ENCODE measurements around the gene OVCA2.
"Not testable (repeated sequence)": the region's sequence is repeated elsewhere in the genome, so short reads cannot be mapped to it uniquely, and the experiment has no call there.

The OVCA2 gene

DNA sequence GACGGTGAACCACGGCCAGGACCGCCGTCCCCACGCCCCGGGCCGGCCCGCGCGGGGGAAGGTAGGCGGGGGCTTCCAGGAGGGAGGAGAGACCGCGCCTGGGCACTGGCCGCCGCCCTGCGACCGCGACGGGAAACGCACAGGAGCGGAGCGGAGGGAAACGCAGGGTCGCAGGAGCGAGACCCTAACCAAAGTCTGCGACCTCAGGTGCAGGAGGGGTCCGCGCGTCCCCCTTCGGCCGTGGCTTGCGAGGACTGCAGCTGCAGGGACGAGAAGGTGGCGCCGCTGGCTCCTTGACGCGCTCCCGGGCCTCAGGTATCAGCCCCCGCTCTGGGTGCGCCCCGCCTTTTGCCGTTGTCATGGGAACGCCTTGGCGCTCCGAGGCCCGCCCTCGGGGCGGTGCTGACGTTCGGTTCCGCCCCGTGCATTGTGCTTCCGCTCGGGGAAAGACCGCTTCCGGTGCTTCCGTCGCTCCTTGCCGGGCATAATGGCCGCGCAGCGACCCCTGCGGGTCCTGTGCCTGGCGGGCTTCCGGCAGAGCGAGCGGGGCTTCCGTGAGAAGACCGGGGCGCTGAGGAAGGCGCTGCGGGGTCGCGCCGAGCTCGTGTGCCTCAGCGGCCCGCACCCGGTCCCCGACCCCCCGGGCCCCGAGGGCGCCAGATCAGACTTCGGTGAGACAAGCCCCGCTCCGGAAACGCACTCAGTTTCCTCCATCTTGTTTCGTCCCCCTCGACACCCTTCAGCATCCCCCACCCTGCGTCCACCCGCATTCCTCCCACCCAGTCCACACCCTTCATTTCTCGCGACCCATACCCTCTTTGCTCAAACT is at the start of gene OVCA2:
Gene OVCA2 (plus strand): TSS at position 462 of the 829 bp plus-strand sequence. CDS start 26 bp downstream, at position 488.
- peak; percentile 34 for DNase-seq

DNA sequence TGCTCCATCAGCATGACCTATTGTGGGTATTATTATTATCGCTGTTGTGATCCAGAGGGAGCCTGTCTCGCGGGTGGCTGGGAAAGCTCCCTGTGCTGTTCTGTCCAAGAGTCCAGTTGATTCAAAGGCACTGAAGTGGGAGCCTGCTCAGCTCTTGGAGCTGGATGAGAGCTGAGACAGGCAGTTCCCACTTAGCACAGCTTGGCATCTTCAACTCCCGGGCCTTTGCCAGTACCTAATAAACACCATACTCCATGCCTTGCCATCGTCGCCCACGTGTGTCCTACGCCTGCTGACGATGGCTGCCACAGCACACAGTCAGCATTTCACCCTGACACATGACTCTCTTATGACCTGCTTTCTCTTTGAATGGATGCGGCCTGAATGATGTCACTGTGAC is 49.3 kb upstream of the OVCA2 start:
- DNase-seq, result no peak

GRCh38 chr17:1994707-1995106 is 47.1 kb upstream of the OVCA2 start:
- no peak for DNase-seq

DNA sequence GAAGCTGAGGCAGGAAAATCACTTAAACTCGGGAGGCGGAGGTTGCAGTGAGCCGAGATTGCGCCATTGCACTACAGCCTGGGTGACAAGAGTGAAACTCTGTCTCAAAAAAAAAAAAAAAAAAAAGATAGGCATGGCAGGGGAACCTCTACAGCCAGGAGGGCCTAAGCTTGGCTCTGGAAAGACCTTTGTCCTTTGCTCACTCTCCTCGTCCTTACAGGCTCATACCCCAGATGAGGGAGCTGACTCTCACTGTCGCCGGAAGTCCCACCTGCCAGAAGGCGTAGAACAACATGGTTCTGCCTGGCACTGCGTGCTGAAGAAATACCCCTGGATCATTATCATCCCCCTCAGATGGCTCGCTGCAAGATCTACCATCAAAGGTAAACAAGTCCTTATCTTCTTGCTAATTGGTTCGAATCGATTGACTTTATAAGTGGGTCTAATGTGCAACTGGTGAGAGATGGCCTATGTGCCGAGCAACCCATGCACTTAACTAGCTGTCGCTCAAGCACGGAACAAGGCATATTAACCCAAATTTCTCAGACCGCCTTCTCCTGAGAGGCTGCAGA is 46.4 kb upstream of the OVCA2 start:
- DNase-seq, result no peak

DNA sequence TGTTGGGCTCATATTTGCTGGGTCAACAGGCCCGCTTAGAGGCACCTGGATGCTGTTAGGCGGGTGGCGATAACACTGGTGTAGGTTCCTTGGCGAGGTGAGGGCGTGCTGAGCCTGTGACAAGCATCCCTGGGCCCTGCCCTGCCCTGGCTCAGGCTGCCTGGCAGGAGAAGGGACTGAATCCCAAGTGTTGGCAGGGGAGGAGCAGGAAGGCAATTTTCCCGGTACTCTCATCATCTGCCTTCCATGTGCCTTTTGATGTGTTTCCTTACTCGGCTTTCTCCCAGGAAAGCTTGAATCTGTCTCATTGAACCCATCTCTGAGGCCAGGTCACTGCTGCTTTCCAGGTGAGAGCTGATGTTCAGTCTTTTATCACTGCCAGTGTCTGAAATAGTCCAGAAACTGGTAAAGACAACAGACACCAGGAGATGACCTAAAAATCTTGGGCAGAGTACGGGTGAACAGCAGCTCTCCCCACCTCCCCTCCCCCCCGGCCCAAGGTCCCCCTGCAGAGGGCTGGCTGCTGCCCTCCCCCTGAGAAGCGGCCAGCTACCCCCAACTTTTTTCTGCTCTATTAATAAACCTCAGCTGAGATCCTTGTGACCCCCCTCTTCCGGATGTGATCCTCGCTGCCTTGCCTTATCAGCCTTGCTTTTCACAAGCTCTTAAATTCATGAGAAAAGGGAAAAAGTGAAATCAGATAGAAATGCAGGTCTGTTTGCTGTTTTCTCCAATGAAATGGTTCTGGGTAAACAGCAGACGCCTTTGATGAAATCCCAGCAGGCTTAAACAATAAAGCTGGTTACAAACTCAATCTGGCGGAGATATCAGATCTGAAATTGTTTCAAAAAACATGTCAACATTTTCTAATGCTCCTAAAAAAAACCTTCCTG is 45.7 kb upstream of the OVCA2 start:
- no peak for DNase-seq

DNA sequence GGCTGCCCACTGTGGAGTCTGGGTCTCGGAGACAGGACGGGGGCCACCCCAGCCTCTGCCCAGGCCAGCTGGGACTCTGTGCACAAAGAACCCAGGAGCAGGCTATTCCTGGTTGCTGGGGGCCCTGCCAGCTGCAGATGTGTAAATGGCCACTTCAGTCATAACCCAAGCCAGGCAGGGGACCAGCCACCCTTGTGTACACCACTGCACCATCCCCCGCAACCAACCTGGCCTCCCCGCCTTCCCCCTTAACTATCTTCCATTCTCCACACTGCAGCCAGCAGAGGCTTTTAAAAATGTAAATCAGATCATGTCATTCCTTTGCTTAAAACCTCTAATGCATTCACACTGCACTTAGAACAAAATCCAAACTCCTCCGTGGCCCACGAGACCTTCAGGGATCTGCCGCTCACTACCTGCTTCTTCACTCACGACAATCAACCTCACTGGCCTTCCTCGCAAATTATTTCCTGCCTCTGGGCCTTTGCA is 45.0 kb upstream of the OVCA2 start:
- no peak for DNase-seq

DNA sequence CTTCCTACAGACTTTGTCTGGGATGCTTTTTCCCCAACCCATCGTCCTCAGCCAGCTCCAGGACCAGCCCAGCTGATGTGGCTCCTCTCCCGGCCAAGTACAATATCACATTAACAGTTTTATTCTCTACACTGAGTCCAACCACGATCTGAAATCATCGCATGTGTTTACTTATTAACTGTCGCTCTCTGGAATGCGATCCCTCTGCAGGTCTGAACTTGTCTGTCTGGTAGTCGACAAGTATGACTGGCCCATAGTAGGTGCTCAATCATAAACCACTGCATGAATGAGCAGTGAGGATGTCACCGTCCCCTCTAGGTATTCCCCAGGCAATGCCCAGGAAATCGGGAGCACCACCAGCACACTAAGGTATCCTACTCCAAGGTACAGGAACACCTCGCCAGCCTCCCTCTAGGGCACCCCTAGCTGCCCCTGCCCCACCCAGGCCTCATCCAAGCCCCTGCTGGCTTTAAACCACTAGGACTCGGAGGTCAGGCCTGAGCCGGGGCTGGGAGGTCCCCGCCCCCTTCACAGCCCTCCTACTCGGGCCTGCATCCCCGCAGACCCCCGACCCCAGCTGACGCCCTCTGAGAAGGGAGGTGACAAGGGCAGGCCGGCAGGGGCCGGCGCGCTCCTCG is 44.4 kb upstream of the OVCA2 start:
- DNase-seq, result no peak

DNA sequence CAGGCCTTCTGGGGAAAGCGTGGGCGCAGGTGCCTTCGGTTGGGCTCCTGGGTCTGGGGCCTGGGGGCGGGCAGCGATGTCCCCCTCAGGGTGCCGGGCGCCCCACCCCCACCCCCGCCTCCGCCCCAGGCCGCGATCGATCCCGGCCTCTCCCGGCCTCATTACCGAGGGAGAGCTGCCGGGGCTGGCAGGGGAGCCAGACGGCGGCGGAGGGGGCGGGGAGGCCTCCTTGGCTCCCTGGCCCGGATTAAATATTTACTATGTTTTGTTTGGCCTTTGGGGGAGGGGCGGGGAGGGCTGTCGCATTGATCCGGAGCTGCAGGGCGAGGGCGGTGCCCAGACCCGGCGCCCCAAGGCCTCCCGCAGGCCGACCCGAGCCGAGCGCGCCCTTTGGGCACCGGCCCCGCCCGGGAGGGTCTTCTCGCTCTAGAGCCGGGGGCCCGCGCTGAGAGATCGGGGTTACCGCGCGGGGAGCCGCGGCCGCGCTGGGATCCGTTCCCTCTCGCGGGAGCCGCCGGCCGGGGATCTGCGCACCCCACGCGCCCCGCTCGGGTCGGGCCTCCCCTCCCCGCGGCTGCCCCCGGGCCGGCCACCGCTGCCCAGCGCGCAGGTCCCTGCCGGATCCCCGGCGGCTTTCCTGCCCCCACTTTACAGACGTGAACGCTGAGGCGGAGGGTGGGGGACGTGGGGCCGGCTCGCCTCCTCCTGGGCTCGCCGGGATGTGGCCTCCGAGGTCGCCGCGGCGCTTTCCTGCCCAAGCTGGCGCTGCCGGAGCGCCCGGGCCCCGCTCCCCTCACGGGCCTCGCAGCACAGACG is 43.7 kb upstream of the OVCA2 start:
- no peak for DNase-seq

GRCh38 chr17:1999557-2000251 is 42.1 kb upstream of the OVCA2 start:
- DNase-seq, result no peak

DNA sequence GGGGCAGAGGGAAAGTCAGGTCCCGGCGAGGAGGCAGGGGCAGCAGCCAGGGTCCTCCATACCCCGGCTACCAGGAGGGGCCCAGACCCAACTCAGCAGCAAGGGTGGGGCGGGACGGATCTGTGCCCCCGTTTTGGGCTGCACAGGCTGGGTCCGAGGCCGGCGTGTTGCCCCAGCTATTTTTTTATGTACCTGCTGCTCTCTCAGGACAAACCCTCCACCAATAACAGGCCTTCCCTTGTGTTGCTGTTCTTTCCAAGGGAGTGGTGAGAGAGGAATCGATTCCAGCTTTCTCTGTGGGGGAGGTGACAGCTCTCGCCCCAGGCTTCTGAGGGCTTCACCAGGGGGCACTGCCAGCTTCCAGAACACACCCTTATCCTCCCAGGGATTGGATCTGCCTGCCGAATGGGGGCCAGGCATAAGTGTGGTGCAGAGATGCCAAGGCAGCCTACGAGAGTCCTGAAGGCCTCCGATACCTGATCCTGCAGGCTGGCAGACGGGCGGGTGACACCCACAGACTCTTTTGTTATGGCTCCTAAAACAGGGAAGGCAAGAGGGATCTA is 39.0 kb upstream of the OVCA2 start:
- DNase-seq, result no peak

- no peak for DNase-seq
These were observed 38.3 kb upstream of the OVCA2 start for GRCh38 chr17:2003525-2003924.

GRCh38 chr17:2004435-2004952 is 37.3 kb upstream of the OVCA2 start:
- DNase-seq, result no peak

DNA sequence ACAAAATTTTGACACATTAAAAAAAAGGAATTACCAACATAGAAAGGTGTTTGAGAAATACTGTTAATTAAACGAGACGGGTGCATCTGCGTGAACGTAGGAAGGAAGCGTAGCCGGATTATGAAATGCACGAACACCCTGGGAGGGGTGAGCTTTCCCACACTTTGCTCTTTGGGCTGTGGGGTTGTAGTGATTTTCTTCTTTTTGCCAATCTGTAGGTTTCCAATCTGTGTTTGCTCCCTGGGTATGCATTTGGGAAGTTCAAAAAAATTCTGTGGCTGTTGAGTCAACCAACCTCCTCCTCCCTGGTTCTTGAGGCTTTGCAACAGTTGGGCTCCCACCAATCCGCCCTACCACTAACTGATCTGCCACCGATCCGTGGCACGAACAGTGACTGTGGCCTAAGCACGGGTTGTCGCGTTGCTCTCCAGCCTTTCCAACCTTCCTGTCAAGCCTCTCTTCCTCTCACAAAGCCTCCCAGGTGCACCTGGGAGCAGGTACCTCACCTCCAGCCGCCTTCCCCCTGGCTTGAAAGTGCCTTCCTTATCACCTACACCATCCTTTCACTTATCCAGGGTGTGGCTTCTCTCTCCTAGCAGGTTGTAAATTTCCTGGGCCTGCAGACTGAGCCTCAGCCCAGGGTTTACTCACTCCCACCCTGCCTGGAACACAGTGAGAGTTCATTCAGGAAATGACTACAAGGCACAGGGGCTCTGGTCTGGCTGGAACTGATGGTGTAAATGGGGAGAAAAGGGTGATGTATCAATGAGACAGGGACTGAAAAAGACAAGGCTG is 33.3 kb upstream of the OVCA2 start:
- DNase-seq, result no peak

DNA sequence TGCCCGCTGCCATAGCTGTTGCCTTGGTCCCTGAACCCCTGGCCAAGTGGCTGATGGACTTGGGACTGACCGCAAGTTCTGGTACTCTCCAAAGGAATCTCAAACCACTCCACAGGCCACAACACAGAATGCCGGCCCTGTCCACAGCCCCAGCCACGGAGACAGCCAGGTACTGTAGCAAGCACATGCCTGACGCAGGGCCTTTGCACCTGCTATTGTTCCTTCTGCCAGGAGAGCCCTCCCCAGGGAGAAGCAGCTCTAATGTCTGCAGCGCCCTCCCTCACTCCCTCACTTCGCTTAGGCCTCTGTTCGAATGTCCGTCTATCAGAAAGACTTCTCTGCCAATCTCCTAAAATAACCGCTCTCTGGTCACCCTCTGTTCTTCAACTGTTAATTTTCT is 32.1 kb upstream of the OVCA2 start:
- DNase-seq, result no peak

- no peak for DNase-seq
These were observed 30.1 kb upstream of the OVCA2 start for GRCh38 chr17:2011411-2012371.

DNA sequence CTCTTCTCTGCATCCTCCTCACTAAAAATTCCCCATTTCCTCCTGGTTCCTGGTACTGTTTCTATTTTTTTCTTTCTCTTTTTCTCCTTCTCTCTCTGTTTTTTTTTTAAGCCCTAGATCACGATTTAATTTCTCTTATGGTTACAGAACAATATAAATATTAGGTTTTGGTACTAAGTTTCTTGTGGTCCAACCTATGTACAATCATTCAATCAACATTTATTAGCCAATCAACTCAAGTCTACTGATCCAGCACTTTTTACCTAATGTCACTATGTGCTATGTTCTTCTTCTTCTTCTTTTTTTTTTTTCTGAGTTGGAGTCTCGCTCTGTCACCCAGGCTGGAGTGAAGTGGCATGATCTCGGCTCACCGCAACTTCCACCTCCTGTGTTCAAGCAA is 29.3 kb upstream of the OVCA2 start:
- DNase-seq, result no peak

DNA sequence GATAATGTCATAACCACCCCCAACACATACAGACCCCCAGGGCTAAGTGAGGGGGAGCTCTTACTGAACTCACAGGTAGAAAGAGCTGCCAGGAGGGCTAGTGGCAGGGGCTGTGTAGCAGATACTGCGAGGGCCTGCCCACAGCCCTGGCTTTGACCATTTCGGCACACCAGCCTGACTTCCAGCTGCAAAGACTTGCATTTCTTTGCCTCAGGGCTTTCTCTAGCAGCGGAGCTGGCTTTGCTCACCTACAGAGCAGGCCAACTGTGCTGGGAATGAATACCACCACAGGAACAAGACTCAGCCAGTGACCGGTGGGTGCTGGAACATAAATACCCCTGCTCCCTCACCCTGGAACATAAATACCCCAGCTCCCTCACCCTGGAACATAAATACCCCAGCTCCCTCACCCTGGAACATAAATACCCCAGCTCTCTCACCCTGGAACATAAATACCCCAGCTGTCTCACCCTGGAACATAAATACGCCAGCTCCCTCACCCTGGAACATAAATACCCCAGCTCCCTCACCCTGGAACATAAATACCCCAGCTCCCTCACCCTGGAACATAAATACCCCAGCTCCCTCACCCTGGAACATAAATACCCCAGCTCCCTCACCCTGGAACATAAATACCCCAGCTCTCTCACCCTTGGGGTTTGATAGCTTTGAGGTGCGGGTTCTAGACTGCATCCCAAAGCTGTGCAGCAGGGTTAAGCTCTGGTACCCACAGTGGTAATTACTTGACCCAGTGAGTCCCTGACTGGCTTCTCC is 28.4 kb upstream of the OVCA2 start:
- DNase-seq, result not testable (repeated sequence)

DNA sequence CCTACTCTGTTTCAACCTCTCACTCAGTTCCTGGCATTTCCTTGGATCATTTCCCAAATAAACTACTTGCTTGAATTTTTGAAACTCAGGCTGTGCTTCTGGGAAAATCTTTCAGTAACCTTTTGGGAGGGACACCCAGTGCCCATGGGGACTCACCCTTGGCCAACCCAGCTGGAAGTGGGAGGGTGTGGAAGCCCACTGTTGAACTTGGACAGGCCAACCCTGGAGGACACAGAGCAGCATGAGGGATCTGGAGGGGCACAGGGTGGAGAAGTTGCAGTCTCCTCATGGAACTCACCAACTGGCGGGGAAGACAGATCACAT is 27.9 kb upstream of the OVCA2 start:
- no peak for DNase-seq
